Measurements from ENCODE around the gene ACVR2B. TPM values are rescaled to one million over a fixed set of nuclear protein-coding genes. Genes with fewer than 3 reads are reported as not detected.

Gene ACVR2B
- total RNA-seq, 2 donors from 2014 or later, result 108 to 112 TPM

- Histone ChIP-seq H3K9ac (ENCODE audit: extremely low read depth, low read length, poor library complexity, severe bottlenecking) (peak overlapping the region; percentile 93), H3K4me1 (ENCODE audit: control insufficient read depth, insufficient read depth, low read length) (peaks cover 9% of the 10 kb centered on the region), H3K4me3 (ENCODE audit: low read length) (peak overlapping the region; percentile 83), H3K9me3 (ENCODE audit: control insufficient read depth, low read length) (peaks cover 31% of the 10 kb centered on the region), H3K27ac (ENCODE audit: low read depth, low read length) (peak overlapping the region; percentile 98), H3K27me3 (ENCODE audit: control insufficient read depth, insufficient read depth, low read length, poor library complexity, severe bottlenecking) (no peaks in the 10 kb centered on the region), H3K36me3 (ENCODE audit: control insufficient read depth, insufficient read depth, low read length) (no peaks in the 10 kb centered on the region)
- H3K27ac Mint-ChIP-seq, result peak overlapping the region; percentile 66
- peaks cover 29% of the 10 kb centered on the region for H3K4me1 Mint-ChIP-seq
- no peak for DNase-seq
- peaks cover 2% of the 10 kb centered on the region for H3K27me3 Mint-ChIP-seq (ENCODE audit: insufficient read depth)
- peaks cover 9% of the 10 kb centered on the region for H3K36me3 Mint-ChIP-seq (ENCODE audit: low read depth)
- TF ChIP-seq CTCF (conservative IDR thresholded peaks at IDR 0.05), result no peak
- 0% methylated on average over 11 to 33 of the region's 36 CpGs for WGBS, 2 experiments (ENCODE audit: insufficient coverage in 1 of 2, insufficient read length in 1 of 2)
- peak overlapping the region; percentile 97 for H3K4me3 Mint-ChIP-seq
- peaks cover 24% of the 10 kb centered on the region for H3K9me3 Mint-ChIP-seq
Observed at GRCh38 chr3:38453913-38454177, 155 bp downstream of the ACVR2B start.

DNA sequence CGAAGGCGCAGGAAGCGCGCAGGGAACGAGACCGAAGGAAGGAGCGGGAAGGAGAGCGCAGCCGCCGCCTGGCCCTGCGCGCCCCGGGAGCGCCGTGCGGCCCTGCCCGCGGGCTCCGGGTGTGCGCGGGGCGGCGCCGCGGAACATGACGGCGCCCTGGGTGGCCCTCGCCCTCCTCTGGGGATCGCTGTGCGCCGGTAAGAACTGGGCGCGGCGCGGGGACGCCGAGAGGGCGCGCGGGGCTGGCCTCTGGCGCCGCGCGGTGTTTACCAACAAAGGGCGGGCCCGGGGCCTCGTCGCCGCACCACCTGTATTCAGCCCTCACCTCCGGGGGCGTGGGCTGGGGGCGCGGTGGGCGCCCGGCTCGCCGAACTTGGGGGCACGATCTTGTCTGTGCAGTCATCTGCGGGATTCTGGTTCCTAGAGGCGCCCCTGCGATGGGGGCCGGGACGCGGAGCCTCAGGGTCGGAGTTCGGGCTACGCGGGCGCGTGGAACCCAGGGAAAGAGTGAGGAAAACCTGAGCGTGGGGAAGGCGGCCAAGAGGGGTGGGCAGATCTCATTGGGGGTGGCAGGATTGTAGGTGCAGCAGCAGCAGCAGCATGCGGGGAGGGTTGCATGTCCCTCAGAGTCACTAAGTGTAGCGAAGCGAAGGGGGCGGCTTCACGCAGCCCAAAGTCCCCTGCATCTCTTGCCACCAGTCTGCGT lies 641 bp downstream of the ACVR2B start:
- peaks cover 9% of the 10 kb centered on the region for H3K4me1 ChIP-seq (ENCODE audit: control insufficient read depth, insufficient read depth, low read length)
- peaks cover 2% of the 10 kb centered on the region for H3K27me3 Mint-ChIP-seq (ENCODE audit: insufficient read depth)
- no peaks in the 10 kb centered on the region for H3K27me3 ChIP-seq (ENCODE audit: control insufficient read depth, insufficient read depth, low read length, poor library complexity, severe bottlenecking)
- peak overlapping the region; percentile 93 for H3K9ac ChIP-seq (ENCODE audit: extremely low read depth, low read length, poor library complexity, severe bottlenecking)
- peaks cover 29% of the 10 kb centered on the region for H3K9me3 ChIP-seq (ENCODE audit: control insufficient read depth, low read length)
- 0% methylated on average over 21 to 78 of the region's 78 CpGs for WGBS, 2 experiments (ENCODE audit: insufficient coverage in 1 of 2, insufficient read length in 1 of 2)
- H3K4me1 Mint-ChIP-seq, result peaks cover 33% of the 10 kb centered on the region
- H3K27ac ChIP-seq (ENCODE audit: low read depth, low read length), result peak overlapping the region; percentile 98
- no peaks in the 10 kb centered on the region for H3K36me3 ChIP-seq (ENCODE audit: control insufficient read depth, insufficient read depth, low read length)
- DNase-seq, result peak; percentile 73
- TF ChIP-seq CTCF (conservative IDR thresholded peaks at IDR 0.05), result no peak
- peaks cover 23% of the 10 kb centered on the region for H3K9me3 Mint-ChIP-seq
- peak overlapping the region; percentile 99 for H3K27ac Mint-ChIP-seq
- peak overlapping the region; percentile 83 for H3K4me3 ChIP-seq (ENCODE audit: low read length)
- H3K36me3 Mint-ChIP-seq (ENCODE audit: low read depth), result peaks cover 9% of the 10 kb centered on the region
- peak overlapping the region; percentile 97 for H3K4me3 Mint-ChIP-seq

GRCh38 chr3:38454884-38455638 lies 1.4 kb downstream of the ACVR2B start:
- Histone ChIP-seq H3K27ac (ENCODE audit: low read depth, low read length) (peak overlapping the region; percentile 98), H3K27me3 (ENCODE audit: control insufficient read depth, insufficient read depth, low read length, poor library complexity, severe bottlenecking) (no peaks in the 10 kb centered on the region), H3K4me1 (ENCODE audit: control insufficient read depth, insufficient read depth, low read length) (peaks cover 9% of the 10 kb centered on the region), H3K4me3 (ENCODE audit: low read length) (peak overlapping the region; percentile 83), H3K9ac (ENCODE audit: extremely low read depth, low read length, poor library complexity, severe bottlenecking) (peak overlapping the region; percentile 93), H3K36me3 (ENCODE audit: control insufficient read depth, insufficient read depth, low read length) (no peaks in the 10 kb centered on the region), H3K9me3 (ENCODE audit: control insufficient read depth, low read length) (peaks cover 22% of the 10 kb centered on the region)
- Mint-ChIP-seq H3K27ac (peak overlapping the region; percentile 99), H3K4me1 (peaks cover 36% of the 10 kb centered on the region), H3K27me3 (ENCODE audit: insufficient read depth) (peaks cover 2% of the 10 kb centered on the region), H3K36me3 (ENCODE audit: low read depth) (peaks cover 9% of the 10 kb centered on the region), H3K4me3 (peak overlapping the region; percentile 97), H3K9me3 (peaks cover 19% of the 10 kb centered on the region)
- peak; percentile 96 for DNase-seq
- 0% methylated on average over 1 to 72 of the region's 72 CpGs for WGBS, 2 experiments (ENCODE audit: insufficient coverage in 1 of 2, insufficient read length in 1 of 2)
- TF ChIP-seq CTCF (conservative IDR thresholded peaks at IDR 0.05), result no peak
